Vagina (tissue), 2 donors: ENCODE results near the gene GASK1B. TPM values are rescaled to one million over a fixed set of nuclear protein-coding genes. Genes with fewer than 3 reads are reported as not detected.

Source experiments
- DNase-seq, 2 donors: peaks; one replicate each; pipeline ENCODE4 v3.0.0-alpha.2; 2017; ENCODE audit errors: extremely low spot score in 2 of 2
- H3K27ac ChIP-seq: fragments of 200-600 bp; sonication (generic); one replicate; pipeline ENCODE4 v1.5.1; 2019
- H3K27me3 ChIP-seq: fragments of 200-600 bp; sonication (generic); one replicate; pipeline ENCODE4 v1.5.1; 2019
- H3K36me3 ChIP-seq, 2 donors: fragments of 200-600 bp; sonication (generic); one replicate each; pipeline ENCODE4 v1.5.1; 2017 to 2019
- H3K4me1 ChIP-seq: fragments of 200-600 bp; sonication (generic); one replicate; pipeline ENCODE4 v1.5.1; 2019
- H3K4me3 ChIP-seq, 2 donors: fragments of 200-600 bp; sonication (generic); 1 replicate in 1 of 2; 2 replicates in 1 of 2; pipeline ENCODE4 v1.5.1; 2016 to 2019
- H3K9me3 ChIP-seq: fragments of 200-600 bp; sonication (generic); one replicate; pipeline ENCODE4 v1.5.1; 2019
- CTCF ChIP-seq, 3 experiments: fragments of 450-650 bp in 2 of 3; fragments of 200-600 bp in 1 of 3; sonication (generic) in 1 of 3; IDR thresholded peaks; one replicate each; pipeline ENCODE4 v1.5.1; 2017 to 2019; ENCODE audit warnings: antibody characterized with exemption in 3 of 3, mild to moderate bottlenecking in 2 of 3, moderate library complexity in 2 of 3
- POLR2A ChIP-seq, 2 donors: fragments of 450-650 bp; IDR thresholded peaks; one replicate each; pipeline ENCODE4 v1.6.1; 2017; ENCODE audit warnings: antibody characterized with exemption in 2 of 2, mild to moderate bottlenecking in 2 of 2, moderate library complexity in 2 of 2
- POLR2AphosphoS5 ChIP-seq, 2 donors: sonication (generic); formaldehyde crosslinking; IDR thresholded peaks; one replicate each; pipeline ENCODE4 v1.9.0; 2017; ENCODE audit warnings: antibody characterized with exemption in 2 of 2, mild to moderate bottlenecking in 2 of 2, low read depth in 1 of 2; ENCODE audit not compliant: insufficient read depth in 1 of 2
- intact Hi-C: fragments of 100-400 bp; cut with DNase I; formaldehyde crosslinking; loops from one replicate; pipeline ENCODE4 v1.15.1; 2023
- total RNA-seq: library from RNA; depleted of rRNA; stranded (reverse); fragments of >200 nt; gene quantifications from one replicate; pipeline ENCODE4 v1.2.3, GENCODE V29; 2016

Gene GASK1B
- total RNA-seq, 1 donor from 2014 or later = 24.3 TPM

DNA sequence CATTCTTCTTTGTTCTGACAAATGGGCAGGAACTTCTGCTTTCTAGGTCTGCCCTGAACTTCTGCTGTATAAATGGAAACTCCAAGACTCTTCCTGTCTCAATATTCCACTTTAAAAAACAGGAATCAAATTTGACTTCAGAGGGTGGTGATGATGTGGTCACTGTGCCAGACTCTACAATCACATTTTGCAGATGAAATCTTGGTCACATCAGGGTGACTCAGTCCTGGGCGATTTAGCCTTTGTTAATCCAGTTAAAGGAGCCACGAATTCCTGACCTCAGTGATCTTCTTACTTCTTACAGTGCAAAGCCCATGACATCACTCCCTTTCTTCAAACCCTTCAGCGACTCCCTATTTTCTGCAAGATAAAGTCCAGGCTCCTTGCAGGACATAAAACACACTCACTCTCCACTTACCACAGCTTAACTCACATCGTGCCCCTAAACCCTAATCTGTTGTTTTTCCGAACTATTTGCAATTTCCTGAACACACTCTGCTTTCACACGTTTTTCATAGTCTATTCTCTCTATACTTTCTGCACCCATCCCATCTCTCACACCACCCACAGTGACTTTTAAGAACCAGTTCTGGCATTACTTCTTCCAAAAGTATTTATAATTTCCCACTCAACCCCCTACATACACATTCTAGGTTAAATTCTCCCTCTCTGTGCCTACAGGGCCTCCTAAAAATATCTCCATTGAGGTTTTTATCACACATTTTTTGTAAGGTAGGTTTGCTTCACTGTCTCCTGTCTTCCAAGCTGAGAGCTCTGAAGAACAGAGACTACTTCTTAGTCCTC is 11.1 kb downstream of the GASK1B start:
- intact Hi-C loops = no loop called here
- no peaks in the 10 kb centered on the region for H3K27me3 ChIP-seq
- no peak for TF ChIP-seq CTCF (IDR thresholded peaks at IDR 0.05)
- TF ChIP-seq POLR2AphosphoS5 (IDR thresholded peaks at IDR 0.05; ENCODE audit: insufficient read depth in 1 of 2, low read depth in 1 of 2) = peak in 1 of 2 donors; percentile 76
- no peak for TF ChIP-seq POLR2A (IDR thresholded peaks at IDR 0.05)
- H3K36me3 ChIP-seq = no peaks in the 10 kb centered on the region
- H3K9me3 ChIP-seq = no peaks in the 10 kb centered on the region
- no peak for DNase-seq
- H3K4me1 ChIP-seq = peaks cover 68% of the 10 kb centered on the region
- H3K4me3 ChIP-seq = no peak overlapping the region
- H3K27ac ChIP-seq = peak overlapping the region; percentile 43

DNA sequence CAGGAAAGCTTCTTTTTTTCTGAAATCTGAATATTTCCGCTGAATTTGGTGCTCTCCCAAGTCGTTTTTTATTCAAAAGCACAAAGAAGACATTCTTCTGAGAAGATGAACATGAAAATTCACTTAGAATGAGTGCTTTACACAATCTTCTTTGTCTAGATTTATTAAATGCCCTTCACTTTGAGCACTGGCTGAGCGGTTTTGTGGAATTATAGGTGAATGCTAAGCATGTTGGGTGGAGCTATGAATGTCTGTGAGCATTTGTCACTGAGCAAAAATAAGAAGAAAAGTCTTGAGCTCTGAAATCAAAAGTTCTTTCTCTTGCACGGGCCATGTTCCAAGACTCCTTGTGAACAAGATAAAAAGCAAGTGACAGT is 13.1 kb downstream of the GASK1B start:
- Histone ChIP-seq H3K27me3 (no peaks in the 10 kb centered on the region), H3K27ac (no peak overlapping the region), H3K4me3 (no peak overlapping the region), H3K4me1 (peaks cover 60% of the 10 kb centered on the region), H3K36me3 (no peaks in the 10 kb centered on the region), H3K9me3 (no peaks in the 10 kb centered on the region)
- no peak for TF ChIP-seq CTCF (IDR thresholded peaks at IDR 0.05)
- no peak for TF ChIP-seq POLR2AphosphoS5 (IDR thresholded peaks at IDR 0.05; ENCODE audit: insufficient read depth in 1 of 2, low read depth in 1 of 2)
- no peak for TF ChIP-seq POLR2A (IDR thresholded peaks at IDR 0.05)
- DNase-seq = no peak
- intact Hi-C loops = no loop called here

DNA sequence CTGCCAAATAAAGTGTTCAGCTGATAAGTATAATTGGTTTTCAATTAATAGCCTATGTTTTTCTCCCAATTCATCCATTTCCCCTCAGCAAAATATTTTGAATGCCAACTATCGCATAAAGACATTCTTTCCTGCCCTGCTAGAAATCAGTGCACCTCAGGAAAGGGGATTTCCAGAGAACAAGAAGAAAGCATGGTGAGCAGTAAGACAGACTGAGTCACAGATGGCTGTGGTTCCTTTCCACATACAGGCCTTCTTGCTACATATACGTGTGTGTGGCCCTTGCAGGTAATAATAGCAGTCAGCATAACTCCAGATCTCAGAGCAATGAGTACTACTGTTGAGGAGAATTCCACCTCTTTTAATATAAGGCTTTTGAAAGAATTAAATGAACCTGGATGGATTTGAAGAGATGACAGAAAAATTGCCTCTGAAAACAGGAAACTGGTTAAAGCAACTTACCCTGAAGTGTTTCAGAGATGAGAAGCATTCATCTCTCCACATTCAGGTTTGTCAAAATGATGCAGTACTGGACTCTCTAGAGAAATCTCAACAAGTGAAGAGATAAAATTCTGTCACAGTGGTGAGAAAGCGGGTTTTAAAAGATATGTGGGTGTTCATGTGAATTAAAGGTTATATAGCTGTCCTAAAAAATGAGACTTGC is 13.6 kb downstream of the GASK1B start:
- DNase-seq = no peak
- H3K4me3 ChIP-seq = no peak overlapping the region
- no peak overlapping the region for H3K27ac ChIP-seq
- peaks cover 54% of the 10 kb centered on the region for H3K4me1 ChIP-seq
- no peaks in the 10 kb centered on the region for H3K9me3 ChIP-seq
- TF ChIP-seq CTCF (IDR thresholded peaks at IDR 0.05) (no peak), POLR2AphosphoS5 (IDR thresholded peaks at IDR 0.05; ENCODE audit: insufficient read depth in 1 of 2, low read depth in 1 of 2) (no peak)
- no peaks in the 10 kb centered on the region for H3K27me3 ChIP-seq
- intact Hi-C loops = no loop called here
- H3K36me3 ChIP-seq = no peaks in the 10 kb centered on the region

- no peak for TF ChIP-seq POLR2A (IDR thresholded peaks at IDR 0.05)
- TF ChIP-seq CTCF (IDR thresholded peaks at IDR 0.05) = no peak
- H3K4me3 ChIP-seq = no peak overlapping the region
- intact Hi-C loops = no loop called here
- peaks cover 49% of the 10 kb centered on the region for H3K4me1 ChIP-seq
- no peak for DNase-seq
- H3K27me3 ChIP-seq = no peaks in the 10 kb centered on the region
- H3K36me3 ChIP-seq = no peaks in the 10 kb centered on the region
- H3K9me3 ChIP-seq = no peaks in the 10 kb centered on the region
- no peak overlapping the region for H3K27ac ChIP-seq
Measured at GRCh38 chr4:158157412-158157811, 15.4 kb downstream of the GASK1B start.
